K562 (cell line): ENCODE results near the gene TAS1R3. TPM values are rescaled to one million over a fixed set of nuclear protein-coding genes. Genes with fewer than 3 reads are reported as not detected.

ENCODE experiments used
- BACH1 ChIP-seq: fragments of 200-800 bp; sonication (Bioruptor generic); IDR thresholded peaks from 2 replicates; pipeline ENCODE4 v1.6.1; 2016; ENCODE audit warnings: missing genetic modification characterization, missing compliant biosample characterization
- FOXO4 ChIP-seq: fragments of 450-650 bp; formaldehyde crosslinking; IDR thresholded peaks from 2 replicates; pipeline ENCODE4 v1.4.0; 2020; ENCODE audit warnings: mild to moderate bottlenecking, moderate library complexity
- HOXB6 ChIP-seq: fragments of 250-450 bp; sonication (Bioruptor Pico); IDR thresholded peaks from 2 replicates; pipeline ENCODE4 v1.5.1; 2022; ENCODE audit warnings: mild to moderate bottlenecking, borderline replicate concordance
- KDM2B ChIP-seq: fragments of 250-450 bp; sonication (Bioruptor Pico); IDR thresholded peaks from 2 replicates; pipeline ENCODE4 v1.8.0; 2021; ENCODE audit warnings: mild to moderate bottlenecking, moderate library complexity
- MAFG ChIP-seq: fragments of 450-650 bp; conservative IDR thresholded peaks from 2 replicates; pipeline ENCODE4 v1.6.1; 2016; ENCODE audit warnings: missing genetic modification characterization, missing compliant biosample characterization
- MAZ ChIP-seq, 2 experiments: fragments of 450-650 bp in 1 of 2; sonication (generic) in 1 of 2; formaldehyde crosslinking; IDR thresholded peaks in 1 of 2; conservative IDR thresholded peaks in 1 of 2; 2 replicates each; pipeline versions ENCODE4 v1.4.0 to v1.5.0; 2020; ENCODE audit warnings: mild to moderate bottlenecking in 1 of 2, missing genetic modification reagents in 1 of 2
- NR0B1 ChIP-seq: fragments of 450-650 bp; IDR thresholded peaks from one replicate; pipeline ENCODE4 v1.6.1; 2018; ENCODE audit warnings: mild to moderate bottlenecking, moderate library complexity; ENCODE audit not compliant: partially characterized antibody
- POLR2B ChIP-seq: fragments of 450-650 bp; IDR thresholded peaks from 2 replicates; pipeline ENCODE4 v1.6.1; 2018; ENCODE audit warnings: low read depth; ENCODE audit not compliant: partially characterized antibody
- RNF2 ChIP-seq: sonication (generic); IDR thresholded peaks from 2 replicates; pipeline ENCODE4 v1.6.1; 2016
- SNRNP70 ChIP-seq: fragments of 200-400 bp; formaldehyde crosslinking; optimal IDR thresholded peaks from 2 replicates; pipeline ENCODE3; 2017; ENCODE audit warnings: low read depth, low read length
- ZBTB49 ChIP-seq: sonication (generic); formaldehyde crosslinking; IDR thresholded peaks from 2 replicates; pipeline ENCODE4 v1.8.0; 2022; ENCODE audit warnings: missing genetic modification reagents, mild to moderate bottlenecking, borderline replicate concordance
- ZBTB9 ChIP-seq: fragments of 450-650 bp; formaldehyde crosslinking; IDR thresholded peaks from 2 replicates; pipeline ENCODE4 v1.4.0; 2020; ENCODE audit warnings: mild to moderate bottlenecking, moderate library complexity
- ZC3H11A ChIP-seq: IDR thresholded peaks from 2 replicates; pipeline ENCODE4 v1.6.1; 2012; ENCODE audit warnings: low read depth, low read length, improper control_type of control experiment
- ZNF407 ChIP-seq: fragments of 450-650 bp; IDR thresholded peaks from 2 replicates; pipeline ENCODE4 v1.6.1; 2016; ENCODE audit warnings: low read depth
- polyA plus RNA-seq, 8 experiments: library from polyadenylated mRNA; depleted of rRNA in 4 of 8; stranded (reverse) in 5 of 8; unstranded in 3 of 8; fragments of >200 nt; fragmentation: Nextera tagmentation in 2 of 8; fragmentation: Illumina TruSeq in 1 of 8; extraction: Ambion mirVana in 2 of 8; extraction: Trizol in 1 of 8; gene quantifications; 2 replicates each; pipeline versions ENCODE4 v1.2.1 to v1.2.3, GENCODE V29; 2011 to 2014; ENCODE audit warnings: inconsistent platforms in 1 of 8, missing spikeins in 1 of 8
- total RNA-seq, 7 experiments: library from RNA; depleted of rRNA in 6 of 7; stranded (reverse); fragments of >200 nt in 6 of 7; fragmentation: Illumina TruSeq in 2 of 7; extraction: Trizol in 2 of 7; gene quantifications; 2 replicates each; pipeline versions ENCODE4 v1.2.1 to v1.2.3, GENCODE V29; 2011 to 2021; ENCODE audit warnings: low replicate concordance in 1 of 7

Gene TAS1R3
- total and polyA plus RNA-seq, 9 of the 15 experiments (the other 6 are each of a cell fraction or from before 2014, with no cell fraction given): 0.07 to 0.13 TPM; not detected in 7

GRCh38 chr1:1334835-1335234 is 3.8 kb downstream of the TAS1R3 start (continued):
- TF ChIP-seq ZNF407 (no peak), ZC3H11A (no peak), ZBTB49 (CRISPR knock-in tag) (no peak), MAZ (CRISPR knock-in tag; conservative IDR thresholded peaks at IDR 0.05 in 1 of 2, IDR thresholded peaks at IDR 0.05 in 1 of 2) (peak in 1 of 2 experiments; percentile 63; a peak in 2 of 4 replicates), FOXO4 (CRISPR knock-in tag) (no peak), RNF2 (no peak), POLR2B (no peak), SNRNP70 (no peak), BACH1 (no peak), KDM2B (CRISPR knock-in tag) (no peak), ZBTB9 (CRISPR knock-in tag) (no peak), MAFG (tag) (no peak), NR0B1 (no peak), HOXB6 (CRISPR knock-in tag) (no peak)
